ENCODE results near the gene IGSF3.

Gene IGSF3

DNA sequence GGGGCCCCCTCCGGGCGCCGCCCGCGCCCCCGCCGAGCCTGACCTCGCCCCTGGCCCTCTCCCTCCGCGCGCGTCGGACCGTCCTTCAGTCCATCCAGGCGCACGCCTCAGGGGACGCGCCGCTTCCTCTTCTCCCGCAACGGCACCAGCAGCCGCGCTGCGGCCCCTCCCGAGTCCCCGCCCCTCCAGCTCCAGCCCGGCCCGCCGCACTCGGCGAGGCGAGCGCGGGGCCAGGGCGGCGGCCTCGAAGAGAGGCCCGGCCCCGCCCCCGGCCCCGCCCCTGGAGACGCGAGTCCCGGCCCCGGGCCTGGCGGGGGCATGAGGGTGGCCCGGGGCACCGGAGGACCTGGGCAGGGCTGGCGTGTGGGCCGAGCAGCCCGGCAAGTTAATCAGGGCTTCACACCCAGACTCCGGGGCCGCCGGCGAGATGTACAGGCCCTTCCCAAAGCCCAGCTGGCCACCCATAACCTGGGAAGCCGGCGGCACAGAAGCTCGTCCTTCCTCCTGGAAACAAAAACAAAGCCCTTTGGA is at the start of gene IGSF3:
IGSF3 (minus strand) TSS at position 159 of the 531 bp plus-strand sequence. CDS start 1,407 bp downstream, outside the sequence.
- peak; percentile 36 to 40 for DNase-seq

GRCh38 chr1:116717318-116717717 is 49.8 kb upstream of the IGSF3 start:
- DNase-seq, result no peak

GRCh38 chr1:116716391-116716790 is 48.9 kb upstream of the IGSF3 start:
- DNase-seq, result no peak

GRCh38 chr1:116713474-116713873 is 45.9 kb upstream of the IGSF3 start:
- no peak for DNase-seq

DNA sequence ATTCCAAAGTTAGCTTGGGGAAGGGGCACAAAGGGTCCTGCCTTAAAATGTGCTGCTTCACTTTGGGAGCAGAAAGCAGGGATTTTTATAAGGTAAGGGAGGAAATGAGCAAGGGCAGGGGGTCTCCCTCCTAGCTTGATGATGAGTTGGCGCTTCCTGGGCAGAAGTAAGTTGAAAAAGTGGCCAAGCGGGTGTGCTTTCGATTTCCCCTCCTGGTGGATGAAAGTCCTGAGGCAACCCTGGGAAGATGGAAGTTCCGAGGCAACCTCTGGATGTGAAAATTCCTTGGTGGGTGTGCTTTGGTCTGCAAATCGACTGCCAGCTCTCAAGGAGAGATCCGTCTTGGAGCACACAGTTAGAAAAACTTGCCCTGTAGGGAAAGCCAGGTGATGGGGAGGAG is 45.0 kb upstream of the IGSF3 start:
- no peak for DNase-seq

GRCh38 chr1:116711263-116711840 is 43.8 kb upstream of the IGSF3 start:
- DNase-seq, result no peak

GRCh38 chr1:116710420-116711262 is 43.1 kb upstream of the IGSF3 start:
- DNase-seq, result no peak

GRCh38 chr1:116709666-116710167 is 42.2 kb upstream of the IGSF3 start:
- DNase-seq, result no peak

GRCh38 chr1:116708255-116708900 is 40.8 kb upstream of the IGSF3 start:
- no peak for DNase-seq

- no peak for DNase-seq
Observed at GRCh38 chr1:116706841-116707240, 39.3 kb upstream of the IGSF3 start.

- DNase-seq, result no peak
Observed at GRCh38 chr1:116706123-116706522, 38.6 kb upstream of the IGSF3 start.

GRCh38 chr1:116704278-116704677 is 36.7 kb upstream of the IGSF3 start:
- no peak for DNase-seq

GRCh38 chr1:116699605-116700004 is 32.1 kb upstream of the IGSF3 start:
- no peak for DNase-seq

DNA sequence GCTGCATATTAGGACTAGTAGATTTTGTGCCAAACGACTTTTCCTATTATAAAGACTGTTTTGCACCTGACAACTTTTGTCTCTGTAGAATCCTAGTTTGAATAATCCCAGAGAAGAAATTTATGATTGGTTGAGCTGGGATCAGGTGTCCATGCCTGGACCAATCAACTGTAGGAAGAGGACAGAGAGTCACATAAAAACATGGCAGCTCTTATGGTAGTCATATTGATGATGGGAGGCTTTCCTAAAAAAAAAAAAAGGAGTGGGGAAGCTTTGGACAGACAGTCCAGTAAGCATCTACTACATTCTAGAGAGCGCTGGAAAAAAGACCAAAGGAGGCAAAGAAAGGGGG is 30.7 kb upstream of the IGSF3 start:
- DNase-seq, result no peak

GRCh38 chr1:116697548-116698243 is 30.2 kb upstream of the IGSF3 start:
- DNase-seq, result no peak

GRCh38 chr1:116694524-116694923 is 27.0 kb upstream of the IGSF3 start:
- DNase-seq, result no peak

DNA sequence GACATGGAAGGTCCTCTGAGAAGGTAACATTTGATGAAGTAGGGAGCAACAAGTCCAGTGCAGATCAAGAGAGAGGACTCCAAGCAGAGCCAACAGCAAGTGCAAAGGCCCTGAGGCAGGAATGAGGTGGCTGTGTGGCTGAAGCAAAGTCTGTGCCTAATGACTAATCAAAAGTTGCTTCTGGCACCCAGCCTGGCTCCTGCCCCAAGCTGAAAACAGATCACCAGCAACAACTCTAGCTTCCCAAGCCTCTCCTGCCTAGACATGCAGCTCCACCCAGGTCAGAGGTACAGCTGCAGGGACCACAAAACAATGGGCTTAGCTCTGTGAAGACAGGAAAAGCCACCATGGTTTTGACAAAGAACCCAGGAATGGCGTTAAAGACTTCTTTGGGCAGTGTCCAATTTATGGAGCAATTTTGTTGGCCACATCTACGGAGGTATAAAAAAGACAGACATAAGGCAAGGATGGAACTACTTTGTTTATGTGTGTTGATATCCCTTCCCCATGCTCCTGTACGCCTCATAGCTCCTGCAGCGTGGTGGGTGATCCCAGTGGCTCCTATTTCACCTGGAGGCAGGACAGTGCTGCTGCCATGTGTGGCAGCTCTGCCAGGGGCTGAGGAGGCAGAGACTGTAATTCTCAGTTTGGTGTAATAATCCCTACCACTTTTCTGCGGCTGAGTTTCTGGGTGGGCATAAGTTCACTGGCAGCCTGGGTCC is 26.4 kb upstream of the IGSF3 start:
- no peak for DNase-seq

DNA sequence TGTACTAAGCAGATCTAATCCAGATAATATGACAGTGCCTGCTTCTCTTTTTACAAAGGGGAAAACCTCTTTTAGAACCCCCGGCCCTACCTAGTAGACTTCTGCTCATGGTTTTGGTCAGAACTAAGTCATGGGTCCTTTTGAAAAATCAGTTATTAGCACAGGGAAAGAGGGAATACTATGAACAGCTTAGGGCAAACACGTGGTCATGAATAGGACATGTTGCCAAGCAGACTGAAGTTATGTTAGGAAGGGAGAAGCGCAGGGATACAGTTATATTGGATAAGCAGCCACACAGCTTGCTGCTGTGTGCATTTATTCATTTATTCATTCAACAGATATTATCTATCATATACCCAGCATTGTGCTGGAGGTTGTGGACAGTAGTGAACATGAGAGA is 25.3 kb upstream of the IGSF3 start:
- no peak for DNase-seq

DNA sequence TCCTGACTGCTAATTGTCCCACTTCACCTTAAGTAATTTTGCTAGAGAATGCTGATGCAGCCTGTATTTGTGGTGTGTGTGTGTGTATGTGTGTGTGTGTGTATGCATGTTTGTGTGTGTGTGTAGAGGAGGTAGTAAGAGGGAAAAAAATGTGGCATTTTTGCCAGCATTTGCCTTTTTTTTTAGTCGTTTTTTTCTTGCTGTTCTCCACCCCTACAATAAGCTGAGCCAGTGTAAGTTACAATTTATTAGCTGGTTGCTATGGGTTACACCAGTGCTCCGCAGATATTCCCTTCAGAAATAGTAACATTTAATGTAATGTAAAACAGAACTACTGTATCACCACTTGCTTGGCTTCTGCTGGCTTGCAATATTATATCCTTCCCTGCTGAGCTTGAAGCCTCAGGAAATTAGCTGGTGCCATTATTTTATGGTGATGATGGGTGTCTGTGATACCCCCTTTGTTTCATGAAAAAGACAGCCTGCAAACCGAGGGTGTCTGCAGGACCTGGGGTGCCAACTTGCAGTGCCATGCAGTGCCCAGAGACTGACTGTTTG is 23.4 kb upstream of the IGSF3 start:
- DNase-seq, result no peak

GRCh38 chr1:116690396-116690848 is 22.9 kb upstream of the IGSF3 start:
- no peak for DNase-seq

DNA sequence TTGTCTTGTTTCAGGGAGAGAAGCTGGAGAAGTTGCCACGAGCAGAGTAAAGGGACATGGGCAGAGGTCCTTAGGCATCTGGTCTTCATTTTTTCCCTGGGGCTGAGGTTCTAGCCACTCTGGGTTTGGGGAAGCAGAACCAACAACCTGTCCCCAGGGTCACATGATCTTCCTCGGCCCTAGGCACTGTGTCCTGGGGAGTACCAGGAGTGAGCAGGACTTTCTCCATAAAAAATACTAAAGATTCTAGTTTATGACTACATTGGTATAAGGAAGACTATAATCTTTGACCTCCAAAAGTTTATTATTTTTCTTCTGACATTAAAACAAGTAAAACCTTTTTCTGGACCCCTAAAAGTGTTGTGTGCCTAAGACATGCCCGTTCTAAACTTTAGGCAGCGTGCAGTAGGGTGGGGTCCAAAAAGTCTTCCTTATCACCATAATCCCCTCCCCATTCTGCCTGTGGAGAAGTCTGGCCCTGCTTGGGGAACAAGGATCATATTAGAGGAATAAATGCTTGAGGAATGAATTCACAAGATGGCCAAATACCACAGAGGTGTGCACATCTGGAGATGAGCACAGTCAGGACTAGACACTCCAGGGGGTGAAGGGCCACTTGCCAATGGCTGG is 19.3 kb upstream of the IGSF3 start:
- no peak for DNase-seq
